Tibial nerve (tissue), 4 donors: ENCODE measurements around the gene SFI1.

Experiments
- CTCF ChIP-seq, 5 experiments: fragments of 200-600 bp in 3 of 5; fragments of 450-650 bp in 2 of 5; sonication (generic) in 3 of 5; IDR thresholded peaks; one replicate each; pipeline ENCODE4 v1.5.1; 2016 to 2019; ENCODE audit warnings: antibody characterized with exemption in 5 of 5, mild to moderate bottlenecking in 3 of 5, moderate library complexity in 2 of 5
- EP300 ChIP-seq, 2 donors: sonication (generic); formaldehyde crosslinking; IDR thresholded peaks; one replicate each; pipeline ENCODE4 v1.6.1; 2017; ENCODE audit warnings: antibody characterized with exemption in 2 of 2, mild to moderate bottlenecking in 1 of 2
- POLR2A ChIP-seq, 2 donors: fragments of 450-650 bp; IDR thresholded peaks; one replicate each; pipeline ENCODE4 v1.6.1; 2017; ENCODE audit warnings: antibody characterized with exemption in 2 of 2, mild to moderate bottlenecking in 2 of 2, moderate library complexity in 2 of 2

- TF ChIP-seq POLR2A (IDR thresholded peaks at IDR 0.05) (no peak), CTCF (IDR thresholded peaks at IDR 0.05) (no peak), EP300 (IDR thresholded peaks at IDR 0.05) (no peak)
Observed at GRCh38 chr22:31650391-31650790, 154.1 kb downstream of the SFI1 start.
